Uterus (tissue), 4 donors: Measurements from ENCODE around the gene CTAGE1. TPM values are rescaled to one million over a fixed set of nuclear protein-coding genes. Genes with fewer than 3 reads are reported as not detected.
"Not testable (repeated sequence)": the region's sequence is repeated elsewhere in the genome, so short reads cannot be mapped to it uniquely, and the experiment has no call there.

Experiments used
- DNase-seq, 2 donors: peaks; one replicate each; pipeline ENCODE4 v3.0.0-alpha.2; 2019 to 2020
- H3K27ac ChIP-seq, 2 donors: fragments of 200-600 bp; sonication (generic); 1 replicate in 1 of 2; 2 replicates in 1 of 2; pipeline ENCODE4 v1.5.1; 2016 to 2018
- H3K27me3 ChIP-seq, 2 donors: fragments of 200-600 bp; sonication (generic); one replicate each; pipeline ENCODE4 v1.5.1; 2018 to 2019; ENCODE audit warnings: control low read depth in 1 of 2
- H3K36me3 ChIP-seq, 2 donors: fragments of 200-600 bp; sonication (generic); one replicate each; pipeline ENCODE4 v1.5.1; 2019; ENCODE audit warnings: control low read depth in 1 of 2
- H3K4me1 ChIP-seq, 2 donors: fragments of 200-600 bp; sonication (generic); one replicate each; pipeline ENCODE4 v1.5.1; 2018 to 2019; ENCODE audit warnings: control low read depth in 1 of 2
- H3K4me3 ChIP-seq, 2 donors: fragments of 200-600 bp; sonication (generic); 1 replicate in 1 of 2; 2 replicates in 1 of 2; pipeline ENCODE4 v1.5.1; 2018 to 2019; ENCODE audit warnings: mild to moderate bottlenecking in 1 of 2
- H3K9me3 ChIP-seq, 2 donors: fragments of 200-600 bp; sonication (generic); one replicate each; pipeline ENCODE4 v1.5.1; 2019; ENCODE audit warnings: control low read depth in 1 of 2
- POLR2A ChIP-seq, 2 donors: fragments of 450-650 bp; IDR thresholded peaks; one replicate each; pipeline ENCODE4 v1.6.1; 2016; ENCODE audit warnings: antibody characterized with exemption in 2 of 2, mild to moderate bottlenecking in 1 of 2, moderate library complexity in 1 of 2
- intact Hi-C: fragments of 100-400 bp; cut with DNase I; formaldehyde crosslinking; loops from one replicate; pipeline ENCODE4 v1.15.1; 2023; ENCODE audit warnings: low total_unique reads
- total RNA-seq, 4 donors: library from RNA; depleted of rRNA in 3 of 4; stranded (reverse); fragments of >200 nt in 3 of 4; gene quantifications; one replicate each; pipeline versions ENCODE4 v1.1.0 to v1.2.4, GENCODE V29; 2014 to 2023
- TF ChIP-seq, protein P1 (sequence below), 4 experiments: fragments of 200-600 bp in 2 of 4; fragments of 450-650 bp in 2 of 4; sonication (generic) in 2 of 4; IDR thresholded peaks; one replicate each; pipeline ENCODE4 v1.5.1; 2016 to 2019; ENCODE audit warnings: antibody characterized with exemption in 4 of 4, mild to moderate bottlenecking in 2 of 4, moderate library complexity in 1 of 4
- donor health status: DM: yes; HTN: yes; CAD: no.

CTAGE1 gene
- total RNA-seq, 4 donors from 2014 or later: not detected

DNA sequence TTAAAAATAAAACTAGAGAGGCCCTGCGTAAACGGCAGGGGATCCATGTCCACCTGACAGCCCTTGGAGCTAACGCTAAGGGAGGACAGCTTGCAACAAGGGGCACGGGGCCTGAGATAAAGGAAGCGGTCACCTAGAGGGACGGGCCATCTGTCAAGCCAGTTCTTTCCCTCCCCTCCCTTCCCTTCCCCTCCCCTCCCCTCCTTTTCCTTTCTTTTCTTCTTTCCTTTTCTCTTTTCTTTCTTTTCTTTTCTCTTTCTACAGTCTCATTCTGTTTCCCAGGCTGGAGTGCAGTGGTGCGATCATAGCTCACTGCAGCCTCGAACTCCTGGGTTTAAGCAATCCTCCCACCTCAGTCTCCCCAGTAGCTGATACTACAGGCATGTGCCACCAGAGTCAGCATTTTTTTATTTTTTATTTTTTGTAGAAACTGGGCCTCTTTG lies 34.5 kb upstream of the CTAGE1 start:
- Histone ChIP-seq H3K27me3 (no peaks in the 10 kb centered on the region), H3K27ac (no peak overlapping the region), H3K36me3 (no peaks in the 10 kb centered on the region), H3K4me1 (no peaks in the 10 kb centered on the region), H3K9me3 (peaks cover 0 to 6% of the 10 kb centered on the region in 2 donors), H3K4me3 (no peak overlapping the region)
- intact Hi-C loops: no loop called here
- TF ChIP-seq, protein P1, sequence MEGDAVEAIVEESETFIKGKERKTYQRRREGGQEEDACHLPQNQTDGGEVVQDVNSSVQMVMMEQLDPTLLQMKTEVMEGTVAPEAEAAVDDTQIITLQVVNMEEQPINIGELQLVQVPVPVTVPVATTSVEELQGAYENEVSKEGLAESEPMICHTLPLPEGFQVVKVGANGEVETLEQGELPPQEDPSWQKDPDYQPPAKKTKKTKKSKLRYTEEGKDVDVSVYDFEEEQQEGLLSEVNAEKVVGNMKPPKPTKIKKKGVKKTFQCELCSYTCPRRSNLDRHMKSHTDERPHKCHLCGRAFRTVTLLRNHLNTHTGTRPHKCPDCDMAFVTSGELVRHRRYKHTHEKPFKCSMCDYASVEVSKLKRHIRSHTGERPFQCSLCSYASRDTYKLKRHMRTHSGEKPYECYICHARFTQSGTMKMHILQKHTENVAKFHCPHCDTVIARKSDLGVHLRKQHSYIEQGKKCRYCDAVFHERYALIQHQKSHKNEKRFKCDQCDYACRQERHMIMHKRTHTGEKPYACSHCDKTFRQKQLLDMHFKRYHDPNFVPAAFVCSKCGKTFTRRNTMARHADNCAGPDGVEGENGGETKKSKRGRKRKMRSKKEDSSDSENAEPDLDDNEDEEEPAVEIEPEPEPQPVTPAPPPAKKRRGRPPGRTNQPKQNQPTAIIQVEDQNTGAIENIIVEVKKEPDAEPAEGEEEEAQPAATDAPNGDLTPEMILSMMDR (IDR thresholded peaks at IDR 0.05): no peak
- TF ChIP-seq POLR2A (IDR thresholded peaks at IDR 0.05): no peak
- no peak for DNase-seq

DNA sequence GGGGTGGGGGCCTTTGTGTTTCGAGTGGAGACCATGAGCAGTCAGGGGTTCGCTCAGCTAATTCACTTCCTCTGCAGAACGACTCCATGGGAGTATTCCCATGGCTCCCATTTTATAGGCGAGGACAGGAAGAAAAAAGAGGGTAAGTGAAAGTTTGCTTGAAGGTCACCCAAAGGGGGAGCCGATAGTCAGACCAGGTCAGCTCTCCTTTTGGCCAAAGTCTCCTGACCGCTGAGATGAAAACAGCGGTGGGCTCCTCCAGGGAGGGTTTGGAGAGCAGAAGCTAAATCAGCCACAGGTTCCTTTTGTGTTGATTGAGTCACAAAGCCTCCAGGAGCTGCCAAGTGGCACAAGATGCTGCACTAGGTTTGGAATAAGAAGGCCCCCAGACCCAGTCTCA lies 34.1 kb upstream of the CTAGE1 start:
- peaks cover 0 to 6% of the 10 kb centered on the region in 2 donors for H3K9me3 ChIP-seq
- no peak for DNase-seq
- H3K36me3 ChIP-seq: no peaks in the 10 kb centered on the region
- H3K27me3 ChIP-seq: no peaks in the 10 kb centered on the region
- H3K4me3 ChIP-seq: no peak overlapping the region
- no peaks in the 10 kb centered on the region for H3K4me1 ChIP-seq
- no peak overlapping the region for H3K27ac ChIP-seq
- intact Hi-C loops: no loop called here
- TF ChIP-seq, protein P1 (IDR thresholded peaks at IDR 0.05): no peak
- TF ChIP-seq POLR2A (IDR thresholded peaks at IDR 0.05): no peak

DNA sequence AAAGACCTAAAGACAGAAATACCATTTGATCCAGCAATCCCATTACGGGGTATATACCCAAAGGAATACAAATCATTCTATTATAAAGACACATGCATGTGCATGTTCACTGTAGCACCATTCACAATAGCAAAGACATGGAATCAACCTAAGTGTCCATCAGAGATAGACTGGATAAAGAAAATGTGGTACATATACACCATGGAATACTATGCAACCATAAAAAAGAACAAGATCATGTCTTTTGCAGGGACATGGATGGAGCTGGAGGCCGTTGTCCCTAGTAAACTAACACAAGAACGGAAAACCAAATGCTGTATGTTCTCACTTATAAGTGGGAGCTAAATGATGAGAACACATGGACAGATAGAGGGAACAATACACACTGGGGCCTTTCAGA lies 33.1 kb upstream of the CTAGE1 start:
- H3K36me3 ChIP-seq, H3K9me3 ChIP-seq, H3K4me3 ChIP-seq, intact Hi-C loops, H3K4me1 ChIP-seq, DNase-seq, H3K27me3 ChIP-seq, H3K27ac ChIP-seq: not testable (repeated sequence)

DNA sequence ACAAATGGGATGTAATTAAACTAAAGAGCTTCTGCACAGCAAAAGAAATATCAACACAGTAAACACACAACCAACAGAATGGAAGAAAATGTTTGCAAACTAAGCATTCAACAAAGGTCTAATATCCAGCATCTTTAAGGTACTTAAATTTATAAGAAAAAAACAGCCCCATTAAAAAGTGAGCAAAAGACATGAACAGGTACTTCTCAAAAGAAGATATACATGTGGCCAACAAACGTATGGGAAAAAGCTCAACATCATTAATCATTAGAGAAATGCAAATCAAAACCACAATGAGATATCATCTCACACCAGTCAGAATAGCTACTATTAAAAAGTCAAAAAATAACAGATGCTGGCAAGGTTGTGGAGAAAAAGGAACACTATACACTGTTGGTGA lies 32.6 kb upstream of the CTAGE1 start:
- intact Hi-C loops, DNase-seq, H3K4me1 ChIP-seq, H3K36me3 ChIP-seq, H3K27ac ChIP-seq, H3K4me3 ChIP-seq, H3K27me3 ChIP-seq, H3K9me3 ChIP-seq: not testable (repeated sequence)

DNA sequence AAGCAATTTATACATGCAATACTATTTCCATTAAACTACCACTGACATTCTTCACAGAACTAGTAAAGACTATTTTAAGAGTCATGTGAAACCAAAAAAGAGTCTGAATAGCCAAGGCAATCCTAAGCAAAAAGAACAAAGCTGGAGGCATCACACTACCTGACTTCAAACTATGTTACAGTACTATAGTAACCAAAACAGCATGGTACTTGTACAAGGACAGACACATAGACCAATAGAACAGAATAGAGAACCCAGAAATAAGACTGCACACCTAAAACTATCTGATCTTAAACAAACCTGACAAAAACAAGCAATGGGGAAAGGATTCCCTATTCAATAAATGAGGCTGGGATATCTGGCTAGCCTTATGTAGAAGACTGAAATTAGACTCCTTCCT lies 32.0 kb upstream of the CTAGE1 start:
- H3K27ac ChIP-seq, intact Hi-C loops, H3K27me3 ChIP-seq, H3K4me3 ChIP-seq, DNase-seq, H3K9me3 ChIP-seq, H3K4me1 ChIP-seq, H3K36me3 ChIP-seq: not testable (repeated sequence)

DNA sequence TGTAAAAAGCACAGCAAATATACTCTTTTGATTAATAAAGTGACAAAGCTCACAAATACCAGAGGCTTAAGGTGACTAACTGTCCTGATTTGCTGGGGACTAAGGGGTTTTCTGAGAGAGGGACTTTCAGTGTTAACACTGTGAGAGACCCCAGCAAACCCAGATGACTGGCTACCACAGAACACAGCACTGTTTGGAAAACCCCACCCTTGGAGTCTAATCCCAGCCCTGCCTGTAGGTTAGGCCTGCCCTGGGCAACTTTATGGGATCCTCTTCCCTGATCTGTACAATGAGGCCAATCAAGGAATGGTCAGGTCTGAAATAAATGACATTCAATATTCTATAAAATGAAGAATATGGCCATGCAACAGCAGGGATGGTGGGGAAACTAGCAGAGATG lies 30.5 kb upstream of the CTAGE1 start:
- Histone ChIP-seq H3K27me3 (no peaks in the 10 kb centered on the region), H3K36me3 (no peaks in the 10 kb centered on the region), H3K9me3 (peaks cover 0 to 6% of the 10 kb centered on the region in 2 donors), H3K4me1 (no peaks in the 10 kb centered on the region), H3K27ac (no peak overlapping the region), H3K4me3 (no peak overlapping the region)
- TF ChIP-seq, protein P1 (IDR thresholded peaks at IDR 0.05): no peak
- TF ChIP-seq POLR2A (IDR thresholded peaks at IDR 0.05): no peak
- DNase-seq: no peak
- intact Hi-C loops: no loop called here

DNA sequence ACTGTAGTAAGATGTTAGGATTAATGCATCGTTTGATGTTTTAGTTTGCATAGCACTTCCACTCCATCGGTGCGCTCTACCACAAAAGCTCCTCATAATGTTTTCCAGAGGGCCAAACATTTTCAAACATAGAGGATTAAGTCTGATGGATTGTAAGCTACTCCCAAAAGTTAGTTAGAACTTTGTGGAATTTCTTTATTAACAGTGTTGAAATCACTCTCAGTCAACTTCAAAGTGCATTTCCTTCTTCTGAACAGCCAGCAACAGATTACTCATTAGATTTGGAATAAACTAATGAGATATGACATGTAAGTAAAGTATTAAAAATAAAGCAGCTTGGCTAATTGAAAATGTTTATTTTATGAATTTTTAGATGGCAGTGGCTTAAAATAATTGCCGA lies 30.1 kb upstream of the CTAGE1 start:
- H3K27me3 ChIP-seq: no peaks in the 10 kb centered on the region
- H3K9me3 ChIP-seq: peaks cover 0 to 6% of the 10 kb centered on the region in 2 donors
- H3K27ac ChIP-seq: no peak overlapping the region
- no peaks in the 10 kb centered on the region for H3K4me1 ChIP-seq
- H3K36me3 ChIP-seq: no peaks in the 10 kb centered on the region
- no peak for TF ChIP-seq POLR2A (IDR thresholded peaks at IDR 0.05)
- TF ChIP-seq, protein P1 (IDR thresholded peaks at IDR 0.05): no peak
- intact Hi-C loops: no loop called here
- DNase-seq: no peak
- H3K4me3 ChIP-seq: no peak overlapping the region
